H1 (cell line): Measurements from ENCODE around the gene LTC4S. TPM values are rescaled to one million over a fixed set of nuclear protein-coding genes. Genes with fewer than 3 reads are reported as not detected.

ENCODE experiments used
- CEBPB ChIP-seq: IDR thresholded peaks from 2 replicates; pipeline ENCODE4 v1.6.1; 2012; ENCODE audit warnings: low read depth, low read length
- CHD1 ChIP-seq: IDR thresholded peaks from 2 replicates; pipeline ENCODE4 v1.6.1; 2012; ENCODE audit warnings: low read depth, low read length, improper control_type of control experiment
- CHD2 ChIP-seq: IDR thresholded peaks from 2 replicates; pipeline ENCODE4 v1.6.1; 2012; ENCODE audit warnings: low read length, improper control_type of control experiment
- CHD7 ChIP-seq: fragments of 300-600 bp; sonication (generic); IDR thresholded peaks from 2 replicates; pipeline ENCODE4 v1.7.1; 2012; ENCODE audit warnings: low read length, moderate library complexity, mild to moderate bottlenecking, inconsistent platforms; ENCODE audit not compliant: insufficient replicate concordance
- PHF8 ChIP-seq: fragments of 200-600 bp; sonication (generic); conservative IDR thresholded peaks from 2 replicates; pipeline ENCODE4 v1.7.1; 2012; ENCODE audit warnings: low read depth, mild to moderate bottlenecking, inconsistent platforms, low read length, moderate library complexity
- RXRA ChIP-seq: IDR thresholded peaks from 2 replicates; pipeline ENCODE4 v1.6.1; 2011; ENCODE audit warnings: low read depth, mild to moderate bottlenecking, low read length, moderate library complexity; ENCODE audit not compliant: insufficient read depth
- SIRT6 ChIP-seq: IDR thresholded peaks from one replicate; pipeline ENCODE4 v1.7.1; 2012; ENCODE audit warnings: low read length, inconsistent platforms
- YY1 ChIP-seq: IDR thresholded peaks from 2 replicates; pipeline ENCODE4 v1.6.1; 2011; ENCODE audit warnings: low read depth, mild to moderate bottlenecking, low read length
- polyA plus RNA-seq, 7 experiments: library from polyadenylated mRNA; depleted of rRNA in 3 of 7; stranded (reverse) in 5 of 7; unstranded in 2 of 7; fragments of >200 nt in 5 of 7; fragments of 200-250 nt in 2 of 7; gene quantifications; 1 replicate in 5 of 7; 2 replicates in 1 of 7; 4 replicates in 1 of 7; pipeline versions ENCODE4 v1.2.1 to v1.2.3, GENCODE V29; 2011 to 2013; ENCODE audit warnings: missing spikeins in 2 of 7, mixed read lengths in 2 of 7
- total RNA-seq: library from RNA; stranded (reverse); fragmentation: NEBNext Ultra II Directional; extraction: Animal tissue kit (Norgen Biotek cat#: 25700); gene quantifications from 2 replicates; pipeline ENCODE4 v1.2.1, GENCODE V29; 2021
- TF ChIP-seq, protein P1 (sequence below): IDR thresholded peaks from 2 replicates; pipeline ENCODE4 v1.6.1; 2011; ENCODE audit warnings: low read length, improper control_type of control experiment
- TF ChIP-seq, protein P2 (sequence below): IDR thresholded peaks from 2 replicates; pipeline ENCODE4 v1.6.1; 2012; ENCODE audit warnings: low read length, inconsistent platforms

Gene LTC4S
- total and polyA plus RNA-seq, 2 of the 8 experiments (the other 6 are each of a cell fraction or from before 2014, with no cell fraction given), result 2.2 to 3.7 TPM

- TF ChIP-seq CHD7 (no peak), YY1 (no peak), RXRA (no peak), SIRT6 (no peak), CEBPB (no peak), CHD1 (no peak), CHD2 (no peak), PHF8 (no peak)
- TF ChIP-seq, protein P1, sequence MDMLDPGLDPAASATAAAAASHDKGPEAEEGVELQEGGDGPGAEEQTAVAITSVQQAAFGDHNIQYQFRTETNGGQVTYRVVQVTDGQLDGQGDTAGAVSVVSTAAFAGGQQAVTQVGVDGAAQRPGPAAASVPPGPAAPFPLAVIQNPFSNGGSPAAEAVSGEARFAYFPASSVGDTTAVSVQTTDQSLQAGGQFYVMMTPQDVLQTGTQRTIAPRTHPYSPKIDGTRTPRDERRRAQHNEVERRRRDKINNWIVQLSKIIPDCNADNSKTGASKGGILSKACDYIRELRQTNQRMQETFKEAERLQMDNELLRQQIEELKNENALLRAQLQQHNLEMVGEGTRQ, result no peak
- TF ChIP-seq, protein P2, sequence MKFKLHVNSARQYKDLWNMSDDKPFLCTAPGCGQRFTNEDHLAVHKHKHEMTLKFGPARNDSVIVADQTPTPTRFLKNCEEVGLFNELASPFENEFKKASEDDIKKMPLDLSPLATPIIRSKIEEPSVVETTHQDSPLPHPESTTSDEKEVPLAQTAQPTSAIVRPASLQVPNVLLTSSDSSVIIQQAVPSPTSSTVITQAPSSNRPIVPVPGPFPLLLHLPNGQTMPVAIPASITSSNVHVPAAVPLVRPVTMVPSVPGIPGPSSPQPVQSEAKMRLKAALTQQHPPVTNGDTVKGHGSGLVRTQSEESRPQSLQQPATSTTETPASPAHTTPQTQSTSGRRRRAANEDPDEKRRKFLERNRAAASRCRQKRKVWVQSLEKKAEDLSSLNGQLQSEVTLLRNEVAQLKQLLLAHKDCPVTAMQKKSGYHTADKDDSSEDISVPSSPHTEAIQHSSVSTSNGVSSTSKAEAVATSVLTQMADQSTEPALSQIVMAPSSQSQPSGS, result no peak
Measured at GRCh38 chr5:179816401-179816795, 22.6 kb downstream of the LTC4S start (continued).
